NCI-H446 treated with DMSO at 0.1 percent for 48 hours (cell line): Measurements from ENCODE around the gene PACRG.

Experiments used
- DNase-seq: peaks from one replicate; lab custom pipeline; 2025; lab: John Stamatoyannopoulos, UW

Gene PACRG

DNA sequence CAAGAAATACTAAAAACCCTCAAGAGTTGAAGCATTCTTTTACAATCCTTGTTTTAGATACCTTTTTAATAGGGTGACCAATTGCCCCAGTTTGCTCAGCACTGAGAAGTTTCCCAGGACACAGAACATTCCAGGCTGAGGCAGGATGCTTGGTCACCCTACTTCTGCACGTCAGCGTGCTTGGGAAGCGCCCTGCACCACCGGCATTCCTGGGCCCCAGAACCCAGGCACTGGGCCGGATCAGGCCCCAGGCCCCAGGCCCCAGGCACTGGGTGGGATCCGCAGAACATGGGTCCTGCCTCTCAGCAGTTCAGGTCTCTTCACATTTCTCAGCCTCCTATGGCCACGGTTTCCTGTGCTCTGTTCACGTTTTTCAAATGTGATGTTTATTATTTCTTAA lies 472.9 kb downstream of the PACRG start:
- DNase-seq, result no peak

DNA sequence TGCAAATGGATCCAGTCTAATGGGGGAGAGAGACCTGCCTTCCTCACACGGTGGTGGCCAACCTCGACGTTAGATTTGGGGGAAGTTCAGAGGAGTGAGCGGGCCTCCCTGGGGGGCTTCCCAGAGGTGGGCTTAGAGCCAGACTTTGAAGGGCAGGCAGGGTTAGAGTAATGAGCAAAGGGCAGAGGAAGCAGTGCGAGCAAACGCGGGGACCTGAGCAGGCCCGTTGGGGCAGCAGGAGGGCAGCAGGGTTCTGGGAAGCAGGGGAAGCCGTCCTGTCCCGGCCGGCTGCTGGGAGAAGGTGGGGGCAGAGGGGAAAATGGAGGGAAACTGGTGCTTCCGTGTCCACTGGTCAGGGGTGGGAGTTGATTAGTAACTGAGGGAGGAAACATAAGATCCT lies 474.1 kb downstream of the PACRG start:
- no peak for DNase-seq

DNA sequence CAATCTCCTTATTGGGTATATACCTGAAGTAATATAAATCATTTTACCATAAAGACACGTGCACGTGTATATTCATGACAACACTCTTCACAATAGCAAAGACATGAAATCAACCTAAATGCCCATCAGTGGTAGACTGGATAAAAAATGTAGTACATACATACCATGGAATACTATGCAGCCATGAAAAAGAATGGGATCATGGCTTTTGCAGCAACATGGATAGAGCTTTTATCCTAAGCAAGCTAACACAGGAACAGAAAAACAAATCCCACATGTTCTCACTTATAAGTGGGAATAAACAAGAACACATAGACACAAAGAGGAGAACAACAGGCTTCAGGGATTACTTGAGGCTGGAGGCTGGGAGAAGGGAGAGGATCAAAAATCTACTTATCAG lies 478.4 kb downstream of the PACRG start:
- DNase-seq, result no peak

DNA sequence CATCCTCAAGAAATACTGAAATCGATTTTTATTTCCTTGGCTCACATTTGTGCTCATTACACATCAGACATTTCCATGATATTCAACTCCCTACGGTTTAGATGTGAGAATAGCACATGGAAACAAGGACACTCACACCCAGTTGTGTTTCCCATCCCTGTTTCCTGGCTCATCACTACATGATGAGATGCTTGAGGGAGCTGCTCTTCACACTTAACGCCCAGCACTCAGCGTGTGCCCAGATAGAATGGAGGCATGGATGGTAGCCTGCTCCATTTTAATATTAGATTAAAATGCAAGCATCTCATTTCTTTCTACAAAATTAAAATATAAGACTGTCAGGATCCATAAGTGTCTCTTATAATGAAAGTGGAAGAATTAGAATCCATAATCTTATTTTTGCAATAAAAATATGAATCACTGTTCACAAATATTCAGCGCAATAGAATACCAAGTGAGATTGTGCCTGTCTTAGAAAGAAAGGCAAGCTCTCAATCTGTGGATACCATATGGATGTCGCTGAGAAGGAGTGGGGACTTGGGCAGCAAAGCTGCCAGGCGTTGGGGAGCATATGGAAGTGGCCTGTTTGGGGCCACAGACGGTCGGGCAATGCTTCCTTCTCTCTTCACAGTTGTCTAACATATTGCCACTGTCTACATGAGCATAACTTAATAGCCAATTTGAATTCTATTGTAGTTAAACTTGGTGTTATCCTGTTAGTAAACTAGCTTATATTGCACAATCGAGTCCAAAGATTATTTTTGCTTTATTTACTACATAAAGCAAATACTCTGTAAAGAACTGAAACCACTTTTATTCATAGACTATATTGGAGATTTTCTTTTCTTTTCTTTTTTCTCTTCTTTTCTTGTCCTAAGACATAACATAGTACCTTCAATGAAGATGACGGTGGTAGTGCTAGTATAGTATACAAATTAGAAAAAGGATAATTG lies 479.9 kb downstream of the PACRG start:
- no peak for DNase-seq

DNA sequence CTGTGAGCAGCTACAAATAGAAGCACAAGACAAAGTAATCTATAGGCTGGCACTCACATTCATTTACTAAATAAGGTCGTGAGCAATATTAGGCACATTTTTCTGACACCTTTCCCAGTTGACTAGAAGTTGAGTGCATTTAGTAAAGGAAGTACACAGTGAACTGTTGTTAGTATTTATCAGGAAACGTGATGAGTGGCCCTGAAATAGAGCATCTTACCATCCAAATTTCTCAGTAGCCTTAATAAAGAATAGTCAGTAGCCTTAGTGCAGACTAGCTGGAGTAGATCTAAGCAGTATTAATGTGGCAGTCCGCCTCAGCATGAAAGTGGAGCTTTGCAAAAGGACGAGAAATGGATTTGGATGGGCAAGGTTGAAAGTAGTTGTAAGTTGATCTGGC lies 481.2 kb downstream of the PACRG start:
- no peak for DNase-seq

DNA sequence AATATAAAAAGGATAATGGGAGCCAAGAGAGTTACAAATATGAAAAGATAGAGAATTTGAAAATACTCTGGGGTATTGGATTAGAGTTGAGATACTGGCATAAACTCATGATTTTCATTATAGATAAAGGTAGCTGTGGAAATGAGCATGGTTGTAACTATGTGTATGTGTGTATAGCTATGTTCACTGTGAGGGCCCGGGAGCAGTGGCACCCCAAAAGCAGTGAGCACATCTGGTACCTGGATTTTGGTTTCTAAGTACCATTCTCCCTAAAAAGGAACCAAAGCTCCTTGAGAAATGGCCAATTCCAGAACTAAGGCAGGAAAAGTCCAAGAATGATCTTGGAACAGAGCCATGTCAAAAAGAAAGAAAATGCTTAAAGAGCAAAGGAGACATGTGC lies 484.3 kb downstream of the PACRG start:
- no peak for DNase-seq

DNA sequence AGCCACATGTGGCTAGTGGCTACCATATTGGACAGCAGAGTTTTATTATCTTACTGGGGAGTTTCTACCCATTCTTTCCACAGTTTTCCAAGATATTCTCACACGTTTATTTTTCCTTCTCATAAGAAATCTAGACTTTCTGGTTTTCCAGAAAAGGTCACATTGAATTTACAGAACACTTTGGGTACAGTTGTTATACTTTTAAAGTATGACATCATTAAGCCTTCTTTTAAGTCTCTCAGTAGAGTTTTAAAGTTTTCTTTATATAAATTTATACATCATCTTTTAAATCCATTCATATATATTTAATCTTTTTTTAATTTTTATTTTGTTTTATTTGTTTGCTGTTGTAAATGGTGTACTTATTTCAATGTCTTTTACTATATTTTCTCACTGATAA lies 486.5 kb downstream of the PACRG start:
- DNase-seq, result no peak

DNA sequence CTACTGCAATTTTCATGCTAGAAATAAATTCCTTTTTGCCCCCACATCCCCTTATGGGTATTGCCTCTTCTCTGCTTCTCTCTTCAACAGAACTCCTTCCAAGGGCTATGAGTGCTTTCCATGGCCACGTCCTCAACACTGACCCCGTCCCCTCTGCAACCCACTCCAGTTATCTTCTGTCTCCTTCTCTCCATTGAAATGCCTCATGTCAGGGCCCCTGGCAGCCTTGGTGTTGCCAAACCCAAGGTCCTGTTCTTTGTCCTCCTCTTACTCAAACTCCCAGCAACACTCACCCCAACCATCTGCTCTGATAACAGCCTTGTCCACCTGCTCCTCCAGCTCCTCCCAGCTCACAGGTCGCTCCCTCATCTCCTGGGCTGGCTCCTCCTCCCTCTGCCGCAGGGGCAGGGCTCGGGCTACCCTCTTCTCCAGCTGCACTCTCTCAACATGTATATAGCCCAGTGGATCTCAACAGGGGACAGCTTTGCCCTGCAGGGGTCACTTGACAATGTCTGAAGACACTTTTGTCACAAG lies 490.7 kb downstream of the PACRG start:
- no peak for DNase-seq

DNA sequence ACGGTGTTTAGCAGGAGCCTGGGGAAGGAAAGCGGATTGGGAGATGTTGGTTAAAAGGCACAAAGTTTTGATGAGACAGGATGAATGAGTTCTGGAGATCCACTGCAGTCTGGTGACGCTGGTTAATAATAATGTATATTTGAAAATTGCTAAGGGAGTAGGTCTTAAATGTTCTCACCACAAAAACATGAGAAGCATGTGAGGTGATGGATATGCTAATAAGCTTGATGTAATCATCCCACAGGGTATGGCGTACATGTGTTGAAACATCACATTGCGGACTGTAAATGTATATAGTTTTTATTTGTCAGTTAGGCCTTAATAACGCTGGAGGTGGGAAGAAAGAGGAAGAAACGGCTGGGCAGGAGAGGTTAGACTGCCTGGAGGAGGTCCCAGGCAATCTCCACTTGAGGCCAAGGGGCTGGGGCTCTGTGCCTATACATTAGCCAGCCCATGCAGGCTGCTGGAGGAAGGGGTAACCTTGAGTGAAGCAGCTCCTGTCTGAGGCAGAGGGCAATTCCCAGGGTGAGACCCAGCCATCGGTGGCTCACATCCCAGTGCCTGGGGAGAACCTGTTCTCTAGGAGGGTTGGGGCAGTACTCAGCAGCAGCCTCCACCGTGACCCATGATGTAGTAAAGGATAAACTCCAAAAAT lies 498.5 kb downstream of the PACRG start:
- DNase-seq, result no peak

DNA sequence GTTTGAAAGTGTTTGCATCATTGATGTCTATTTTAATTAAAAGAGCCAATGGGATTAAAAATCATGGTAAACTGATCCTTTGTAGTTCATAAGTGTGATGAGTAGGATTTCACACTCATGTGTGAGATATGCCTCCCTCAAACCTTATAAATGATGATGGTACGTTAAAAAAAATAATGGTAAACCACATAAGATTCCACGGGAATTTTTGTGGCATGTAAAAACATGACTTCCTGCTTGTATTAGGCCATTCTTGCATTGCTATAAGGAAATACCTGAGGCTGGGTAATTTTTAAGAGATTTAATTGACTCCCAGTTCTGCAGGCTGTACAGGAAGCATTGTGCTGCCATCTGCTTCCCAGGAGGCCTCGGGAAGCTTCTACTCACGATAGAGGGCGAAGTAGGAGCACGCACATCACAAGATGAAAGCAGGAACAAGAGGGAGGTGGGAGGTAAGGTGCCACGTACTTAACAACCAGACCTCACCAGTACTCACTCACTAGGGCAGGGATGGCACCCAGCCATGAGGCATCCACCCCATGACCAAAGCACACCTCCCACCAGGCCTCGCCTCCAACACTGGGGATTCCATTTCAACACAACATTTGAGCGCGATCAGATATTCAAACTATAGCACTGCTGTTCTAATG lies 499.2 kb downstream of the PACRG start:
- DNase-seq, result no peak

DNA sequence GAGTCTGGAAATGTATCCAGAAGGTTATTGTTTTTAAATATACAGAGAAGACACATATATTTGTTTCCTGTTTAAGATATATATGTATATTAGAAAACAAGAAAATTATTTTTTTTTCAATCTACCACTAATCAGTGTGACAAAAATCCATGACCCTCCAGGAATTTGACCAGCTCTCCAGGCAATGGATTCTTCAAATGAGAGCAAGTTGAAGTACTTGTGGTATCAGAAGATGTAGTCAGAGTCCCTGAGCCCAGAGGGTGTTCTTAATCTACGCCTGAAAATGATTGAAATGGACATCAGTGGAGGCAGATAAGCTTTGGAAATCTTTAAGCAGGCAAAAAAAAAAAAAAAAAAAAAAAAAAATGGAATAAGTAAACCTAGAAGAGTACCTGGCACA lies 500.3 kb downstream of the PACRG start:
- DNase-seq, result no peak

DNA sequence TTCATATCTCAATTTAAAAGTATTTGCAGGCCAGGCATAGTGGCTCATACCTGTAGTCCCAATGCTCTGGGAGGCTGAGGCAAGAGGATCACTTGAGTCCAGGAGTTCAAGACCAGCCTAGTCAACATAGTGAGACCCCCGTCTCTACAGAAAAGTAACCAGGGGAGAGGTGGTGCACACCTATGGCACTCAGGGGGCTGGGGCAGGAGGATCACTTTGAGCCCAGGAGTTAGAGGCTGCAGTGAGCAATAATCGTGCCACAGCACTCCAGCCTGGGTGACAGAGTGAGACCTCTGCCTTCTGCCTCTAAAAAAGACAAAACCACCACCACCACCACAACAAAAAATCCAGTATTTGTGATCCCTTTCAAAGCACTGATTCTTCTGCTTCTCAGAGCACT lies 501.3 kb downstream of the PACRG start:
- DNase-seq, result no peak

DNA sequence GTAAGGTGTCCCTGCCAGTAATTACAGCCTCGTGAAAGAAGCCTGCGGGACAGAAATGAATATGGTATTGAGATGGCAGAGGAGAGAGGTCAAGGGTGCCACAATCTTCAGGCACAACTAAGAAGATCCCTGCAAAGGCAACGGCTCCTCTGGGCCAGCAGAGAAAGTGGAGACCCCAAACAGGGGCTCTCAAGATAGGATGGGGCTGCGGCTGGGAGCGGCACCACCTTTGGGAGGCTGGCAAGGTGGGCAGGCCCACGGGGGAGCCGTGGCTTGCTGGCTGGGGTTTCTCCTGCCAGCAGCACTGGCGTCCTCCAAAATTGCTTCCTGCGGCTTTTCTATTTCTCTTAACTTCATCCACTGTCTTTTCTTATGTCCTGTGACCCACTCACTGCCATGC lies 503.1 kb downstream of the PACRG start:
- no peak for DNase-seq

DNA sequence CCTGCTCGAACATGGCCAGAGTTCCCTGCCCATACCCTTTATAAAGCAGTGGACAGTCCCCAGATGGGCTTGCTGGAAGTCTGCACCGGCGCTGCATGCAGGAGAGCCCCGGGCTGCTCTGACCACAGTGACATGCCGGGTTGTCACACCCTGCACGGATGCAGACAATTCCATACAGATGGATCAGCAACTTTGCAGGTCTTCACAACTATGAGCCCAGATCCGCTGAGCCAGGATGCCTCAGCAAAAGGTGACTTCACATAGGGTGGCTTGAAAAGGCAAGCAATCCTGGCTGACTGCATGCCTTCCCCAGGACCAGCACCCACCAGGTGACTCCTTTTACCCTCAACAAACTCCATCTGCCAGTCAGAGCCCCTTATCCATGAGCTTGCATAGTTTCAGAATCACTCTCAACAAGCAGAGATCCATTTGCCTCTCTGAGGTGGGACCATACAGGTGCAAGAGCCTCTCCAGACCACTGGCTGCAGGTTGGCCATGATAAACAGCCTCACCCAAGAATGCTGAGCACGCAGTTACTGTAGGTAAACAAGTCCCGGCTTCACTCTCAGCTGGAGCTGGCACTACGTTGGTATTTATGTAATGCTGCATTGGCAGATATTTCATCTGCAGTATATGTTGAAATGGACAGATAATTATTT lies 503.7 kb downstream of the PACRG start:
- no peak for DNase-seq

DNA sequence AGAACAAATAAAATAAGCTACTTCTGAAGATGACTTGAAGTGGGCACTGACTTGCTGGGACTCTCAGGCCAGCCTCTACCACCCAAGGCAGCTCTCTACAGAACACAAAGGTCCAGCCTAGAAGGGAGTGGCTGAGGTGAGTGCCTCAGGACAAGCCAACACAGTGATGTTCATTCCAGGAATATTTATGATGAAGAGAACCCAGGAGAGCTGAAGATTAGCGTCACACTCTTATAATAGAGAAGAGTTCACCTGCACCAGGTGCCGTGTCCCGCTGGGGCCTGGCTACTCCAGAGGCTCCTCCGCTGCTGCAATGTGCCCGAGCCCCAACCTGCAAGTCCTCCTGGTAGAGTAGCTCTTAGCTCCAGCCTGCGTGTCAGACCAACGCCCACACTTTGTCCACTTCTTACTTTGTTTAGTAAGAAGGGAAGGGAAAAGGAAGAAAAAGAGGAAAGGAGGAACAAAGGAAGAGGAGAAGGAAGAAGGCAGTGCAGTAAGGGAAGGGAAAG lies 504.3 kb downstream of the PACRG start:
- no peak for DNase-seq

DNA sequence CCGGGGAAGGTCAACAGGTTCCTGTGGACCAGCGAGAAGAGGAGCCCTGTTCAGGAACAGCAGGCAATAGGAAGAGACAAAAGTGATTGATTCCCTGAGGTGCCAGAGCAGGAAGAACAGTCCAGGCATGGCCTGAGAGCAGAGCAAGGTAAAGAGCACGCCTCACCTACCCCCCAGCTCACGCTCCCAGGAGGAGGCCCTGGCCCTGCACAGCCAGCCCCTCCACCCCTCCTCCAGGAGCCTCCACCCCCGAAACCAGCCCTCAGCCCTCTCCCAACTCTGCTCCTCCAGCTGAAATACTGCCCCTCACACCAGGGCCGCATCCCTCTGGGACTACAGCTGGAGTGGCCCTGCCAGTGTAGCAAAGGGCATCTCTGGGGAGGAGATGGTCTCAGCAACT lies 504.9 kb downstream of the PACRG start:
- no peak for DNase-seq

DNA sequence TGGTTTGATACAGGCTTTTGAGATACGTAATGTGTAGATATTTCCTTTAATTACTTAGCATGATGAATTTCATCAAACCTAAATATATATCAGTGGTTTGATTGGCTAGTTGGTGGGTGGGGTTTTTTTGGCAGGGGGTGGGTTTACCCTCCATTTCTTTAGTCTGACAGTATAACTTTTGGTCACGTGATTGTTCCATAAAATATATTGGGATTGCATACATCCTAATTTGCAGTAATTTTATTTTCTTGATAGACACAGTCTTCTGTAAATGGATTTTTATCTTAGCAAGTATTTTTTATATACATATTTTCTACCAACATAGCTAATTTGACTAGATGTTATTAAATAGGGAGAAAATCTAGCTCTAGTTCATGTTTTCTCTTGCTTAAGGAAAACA lies 509.3 kb downstream of the PACRG start:
- no peak for DNase-seq

DNA sequence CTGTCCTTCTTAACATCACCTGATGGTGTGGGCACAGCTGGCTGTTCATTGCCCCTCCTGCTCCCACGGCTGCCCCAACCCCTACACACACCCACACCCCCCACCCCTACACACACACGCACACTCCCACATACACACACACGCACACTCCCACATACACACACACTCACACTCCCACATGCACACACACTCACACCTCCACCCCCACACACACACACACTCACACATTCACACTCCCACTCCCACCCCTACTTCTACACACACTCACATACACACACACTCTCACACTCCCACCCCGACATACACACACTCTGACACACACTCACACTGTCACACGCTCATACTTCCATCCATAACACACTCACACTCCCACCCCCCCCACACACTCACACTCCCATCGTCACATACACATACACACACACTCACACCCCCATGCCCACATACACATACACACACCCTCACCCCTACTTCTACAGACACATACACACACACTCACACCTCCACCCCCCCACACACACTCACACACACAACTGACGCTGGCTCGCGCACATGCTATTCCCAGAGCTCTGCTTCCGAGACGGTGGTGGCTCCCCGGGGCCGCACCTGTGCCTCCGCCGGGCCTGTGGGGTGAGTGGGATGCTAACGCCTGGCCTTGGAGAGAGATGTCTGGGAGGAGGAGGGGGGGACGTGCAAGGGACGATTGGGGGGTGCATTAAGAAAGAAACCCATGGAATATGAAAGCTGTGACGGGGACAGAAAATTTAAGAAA lies 512.0 kb downstream of the PACRG start:
- DNase-seq, result no peak

DNA sequence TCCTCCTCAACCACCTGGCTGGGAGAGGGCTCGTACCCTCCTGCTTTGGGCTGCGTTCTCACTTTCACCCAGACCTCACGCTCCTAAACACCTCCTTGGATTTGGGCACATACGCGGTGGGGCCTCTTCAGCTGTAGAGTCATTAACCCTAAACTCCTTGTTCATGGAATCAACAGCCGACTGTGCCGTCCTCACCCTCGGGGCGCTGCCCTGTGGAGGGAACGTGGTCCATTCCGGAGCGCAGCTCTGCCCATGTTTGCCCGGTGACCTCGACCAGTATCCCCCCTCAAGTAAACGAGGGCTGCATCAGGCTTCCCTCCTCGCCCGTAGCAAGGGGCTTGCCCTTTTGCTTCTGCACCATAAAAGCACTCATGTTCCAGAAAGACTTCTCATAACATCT lies 512.8 kb downstream of the PACRG start:
- DNase-seq, result no peak

DNA sequence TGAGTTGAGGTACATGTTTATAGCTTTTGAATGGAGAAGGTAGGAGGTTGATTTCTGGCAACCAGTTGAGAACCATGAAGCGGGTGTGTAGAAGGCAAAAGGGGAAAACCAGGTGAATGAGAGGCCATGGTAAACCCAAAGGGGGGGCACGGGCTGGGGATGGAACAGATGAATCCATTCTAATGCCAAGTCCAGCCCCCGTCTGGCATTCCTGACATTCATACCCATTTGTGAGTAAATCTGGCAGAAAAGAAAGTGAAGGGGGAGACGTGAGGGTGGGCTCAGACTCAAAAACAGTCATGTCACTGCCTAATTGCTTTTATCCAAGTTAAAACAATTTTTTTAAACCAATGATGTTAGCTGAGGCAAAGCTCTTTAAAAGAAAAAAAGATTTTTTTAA lies 513.9 kb downstream of the PACRG start:
- no peak for DNase-seq

DNA sequence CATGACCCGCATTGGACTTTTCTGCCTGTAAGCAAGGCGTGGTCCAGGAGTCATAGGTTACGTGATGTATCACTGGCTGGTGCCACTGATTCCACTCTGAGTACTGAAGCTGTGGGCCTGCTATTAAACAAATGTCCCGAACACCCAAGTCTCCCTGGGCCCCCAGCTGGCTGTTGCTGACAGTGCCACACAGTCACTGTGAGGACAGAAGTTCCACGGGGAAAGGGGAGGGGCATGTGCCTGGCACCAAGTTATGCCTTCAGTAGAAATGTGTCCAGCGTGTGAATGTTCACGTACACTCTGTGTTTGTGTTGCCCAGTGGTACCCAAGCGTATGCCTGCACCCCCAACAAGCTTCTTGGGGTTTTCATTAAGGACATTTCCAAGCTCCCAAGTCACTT lies 515.3 kb downstream of the PACRG start:
- no peak for DNase-seq
